ENCODE measurements around the gene FGF6.

DNA sequence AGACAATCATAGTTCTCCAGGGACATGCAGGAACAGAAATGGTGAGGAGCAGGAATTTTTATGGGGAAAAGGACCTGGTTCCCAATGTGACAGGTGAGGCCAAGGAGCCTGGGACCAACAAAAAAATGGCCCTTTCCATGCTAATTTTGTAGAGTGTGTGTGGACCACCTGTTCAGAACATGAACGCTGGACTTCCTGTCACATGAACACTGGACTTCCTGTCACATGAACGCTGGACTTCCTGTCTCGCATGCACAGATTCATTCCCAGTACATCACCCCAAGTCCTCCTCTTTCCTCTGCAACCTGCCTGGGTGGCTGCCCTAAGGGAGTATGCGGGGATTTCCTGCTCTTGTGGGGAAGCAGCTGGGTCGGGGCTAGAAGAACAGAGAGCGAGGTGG, 10.1 kb downstream of the FGF6 start:
- no peak for TF ChIP-seq EZH2 (IDR thresholded peaks at IDR 0.05; ENCODE audit: low read depth)
- TF ChIP-seq, protein P1, sequence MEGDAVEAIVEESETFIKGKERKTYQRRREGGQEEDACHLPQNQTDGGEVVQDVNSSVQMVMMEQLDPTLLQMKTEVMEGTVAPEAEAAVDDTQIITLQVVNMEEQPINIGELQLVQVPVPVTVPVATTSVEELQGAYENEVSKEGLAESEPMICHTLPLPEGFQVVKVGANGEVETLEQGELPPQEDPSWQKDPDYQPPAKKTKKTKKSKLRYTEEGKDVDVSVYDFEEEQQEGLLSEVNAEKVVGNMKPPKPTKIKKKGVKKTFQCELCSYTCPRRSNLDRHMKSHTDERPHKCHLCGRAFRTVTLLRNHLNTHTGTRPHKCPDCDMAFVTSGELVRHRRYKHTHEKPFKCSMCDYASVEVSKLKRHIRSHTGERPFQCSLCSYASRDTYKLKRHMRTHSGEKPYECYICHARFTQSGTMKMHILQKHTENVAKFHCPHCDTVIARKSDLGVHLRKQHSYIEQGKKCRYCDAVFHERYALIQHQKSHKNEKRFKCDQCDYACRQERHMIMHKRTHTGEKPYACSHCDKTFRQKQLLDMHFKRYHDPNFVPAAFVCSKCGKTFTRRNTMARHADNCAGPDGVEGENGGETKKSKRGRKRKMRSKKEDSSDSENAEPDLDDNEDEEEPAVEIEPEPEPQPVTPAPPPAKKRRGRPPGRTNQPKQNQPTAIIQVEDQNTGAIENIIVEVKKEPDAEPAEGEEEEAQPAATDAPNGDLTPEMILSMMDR (conservative IDR thresholded peaks at IDR 0.05): no peak
